PFSK-1 (cell line): Measurements from ENCODE around the gene KCNH8.

Experiments used
- FOXP2 ChIP-seq: optimal IDR thresholded peaks from 2 replicates; pipeline ENCODE3; 2011; ENCODE audit warnings: borderline replicate concordance, control low read depth, inconsistent platforms; ENCODE audit not compliant: insufficient read depth; ENCODE audit errors: extremely low read length, extremely low read depth
- POLR2AphosphoS5 ChIP-seq: IDR thresholded peaks from 2 replicates; pipeline ENCODE4 v1.6.1; 2012; ENCODE audit warnings: low read depth, mild to moderate bottlenecking, control low read depth, low read length, moderate library complexity
- SIN3A ChIP-seq: IDR thresholded peaks from 2 replicates; pipeline ENCODE4 v1.6.1; 2012; ENCODE audit warnings: mild to moderate bottlenecking, low read length, moderate library complexity, borderline replicate concordance; ENCODE audit not compliant: insufficient read depth
- TAF1 ChIP-seq: IDR thresholded peaks from 2 replicates; pipeline ENCODE4 v1.6.1; 2012; ENCODE audit warnings: low read length, control low read depth, borderline replicate concordance; ENCODE audit not compliant: insufficient read depth
- TF ChIP-seq, protein P1 (sequence below), 2 experiments: IDR thresholded peaks; 2 replicates each; pipeline versions ENCODE4 v1.6.1 to v1.8.0; 2011 to 2012; ENCODE audit warnings: low read depth in 2 of 2, low read length in 2 of 2, control low read depth in 1 of 2, inconsistent platforms in 1 of 2, mild to moderate bottlenecking in 1 of 2, moderate library complexity in 1 of 2; ENCODE audit not compliant: insufficient read depth in 1 of 2

KCNH8 gene

DNA sequence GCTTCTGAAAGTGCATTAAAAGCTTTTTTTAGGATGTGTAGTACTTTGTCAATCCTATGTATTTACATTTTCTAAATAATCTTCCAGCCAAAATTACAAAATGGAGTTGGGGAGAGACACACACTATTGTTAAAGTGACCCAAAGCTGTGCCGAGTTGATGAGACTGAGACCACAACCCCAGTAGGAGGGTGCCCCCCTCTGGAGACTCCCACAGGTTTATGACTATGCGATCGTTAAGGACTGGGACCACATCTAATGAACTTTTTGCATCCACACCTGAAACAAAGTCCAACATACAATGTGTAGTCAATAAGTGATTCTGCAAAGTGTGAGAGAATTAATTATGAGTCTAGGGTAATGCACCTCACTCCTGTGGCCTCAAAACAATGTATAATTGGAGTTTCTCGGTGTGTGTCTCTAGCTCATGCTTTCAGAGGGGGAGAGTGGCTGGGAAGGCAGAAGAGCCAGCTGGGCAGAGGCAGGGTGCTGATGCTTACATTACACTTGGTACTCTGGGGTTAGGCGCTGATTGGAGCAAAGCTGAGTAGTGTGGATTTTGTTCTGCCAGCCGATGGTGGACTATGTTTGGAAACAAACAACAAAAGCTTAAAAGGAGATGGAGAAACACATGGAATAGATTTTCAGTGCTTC is 102.8 kb downstream of the KCNH8 start:
- TF ChIP-seq TAF1 (no peak), POLR2AphosphoS5 (no peak), FOXP2 (no peak), SIN3A (no peak)
- TF ChIP-seq, protein P1, sequence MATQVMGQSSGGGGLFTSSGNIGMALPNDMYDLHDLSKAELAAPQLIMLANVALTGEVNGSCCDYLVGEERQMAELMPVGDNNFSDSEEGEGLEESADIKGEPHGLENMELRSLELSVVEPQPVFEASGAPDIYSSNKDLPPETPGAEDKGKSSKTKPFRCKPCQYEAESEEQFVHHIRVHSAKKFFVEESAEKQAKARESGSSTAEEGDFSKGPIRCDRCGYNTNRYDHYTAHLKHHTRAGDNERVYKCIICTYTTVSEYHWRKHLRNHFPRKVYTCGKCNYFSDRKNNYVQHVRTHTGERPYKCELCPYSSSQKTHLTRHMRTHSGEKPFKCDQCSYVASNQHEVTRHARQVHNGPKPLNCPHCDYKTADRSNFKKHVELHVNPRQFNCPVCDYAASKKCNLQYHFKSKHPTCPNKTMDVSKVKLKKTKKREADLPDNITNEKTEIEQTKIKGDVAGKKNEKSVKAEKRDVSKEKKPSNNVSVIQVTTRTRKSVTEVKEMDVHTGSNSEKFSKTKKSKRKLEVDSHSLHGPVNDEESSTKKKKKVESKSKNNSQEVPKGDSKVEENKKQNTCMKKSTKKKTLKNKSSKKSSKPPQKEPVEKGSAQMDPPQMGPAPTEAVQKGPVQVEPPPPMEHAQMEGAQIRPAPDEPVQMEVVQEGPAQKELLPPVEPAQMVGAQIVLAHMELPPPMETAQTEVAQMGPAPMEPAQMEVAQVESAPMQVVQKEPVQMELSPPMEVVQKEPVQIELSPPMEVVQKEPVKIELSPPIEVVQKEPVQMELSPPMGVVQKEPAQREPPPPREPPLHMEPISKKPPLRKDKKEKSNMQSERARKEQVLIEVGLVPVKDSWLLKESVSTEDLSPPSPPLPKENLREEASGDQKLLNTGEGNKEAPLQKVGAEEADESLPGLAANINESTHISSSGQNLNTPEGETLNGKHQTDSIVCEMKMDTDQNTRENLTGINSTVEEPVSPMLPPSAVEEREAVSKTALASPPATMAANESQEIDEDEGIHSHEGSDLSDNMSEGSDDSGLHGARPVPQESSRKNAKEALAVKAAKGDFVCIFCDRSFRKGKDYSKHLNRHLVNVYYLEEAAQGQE (IDR thresholded peaks at IDR 0.05; ENCODE audit: insufficient read depth in 1 of 2, low read depth in 2 of 2, low read length in 2 of 2): no peak

DNA sequence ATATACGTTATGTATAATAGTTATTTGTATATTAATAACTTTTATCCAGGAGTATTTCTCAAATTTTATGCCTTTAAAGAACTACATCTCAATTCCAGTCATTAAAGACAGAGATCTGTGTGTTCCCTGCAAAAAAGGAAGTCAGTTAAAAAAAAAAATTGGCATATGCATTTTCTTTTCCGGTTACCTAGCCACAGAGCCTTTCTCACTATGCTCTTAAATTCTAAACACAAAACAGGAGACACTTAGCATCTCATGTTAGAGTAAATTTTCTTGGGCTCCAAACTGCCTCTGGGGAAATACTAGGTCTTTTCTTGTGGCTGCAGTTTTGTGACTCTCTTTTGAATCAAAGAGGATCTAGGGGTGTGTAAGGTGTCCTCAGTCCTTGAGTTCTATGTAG is 105.9 kb downstream of the KCNH8 start:
- TF ChIP-seq SIN3A (no peak), FOXP2 (no peak), POLR2AphosphoS5 (no peak), TAF1 (no peak)
- TF ChIP-seq, protein P1 (IDR thresholded peaks at IDR 0.05; ENCODE audit: insufficient read depth in 1 of 2, low read depth in 2 of 2, low read length in 2 of 2): no peak

DNA sequence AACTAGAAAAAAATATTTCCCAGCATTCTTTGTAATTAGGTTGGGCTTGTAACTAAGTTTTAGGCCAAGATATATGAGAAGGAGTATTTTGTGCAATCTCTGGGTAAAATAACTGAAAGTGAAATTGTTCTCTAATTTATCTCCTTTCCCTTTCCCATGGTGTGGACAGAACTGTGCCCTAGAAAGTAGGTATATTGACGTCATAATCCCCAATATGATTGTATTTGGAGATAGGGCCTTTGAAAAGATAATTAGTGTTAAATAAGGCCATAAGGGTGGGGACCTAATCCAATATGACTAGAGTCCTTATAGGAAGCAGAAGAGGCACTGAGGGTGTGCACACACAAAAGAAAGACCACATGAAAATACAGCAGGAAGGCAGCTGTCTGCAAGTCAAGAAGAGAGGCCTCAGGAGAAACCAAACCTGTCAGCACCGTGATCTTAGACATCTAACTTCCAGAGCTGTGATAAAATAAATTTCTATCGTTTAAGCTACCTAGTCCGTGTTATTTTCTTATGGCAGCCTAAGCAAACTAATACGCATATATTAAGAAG is 106.6 kb downstream of the KCNH8 start:
- TF ChIP-seq, protein P1 (IDR thresholded peaks at IDR 0.05; ENCODE audit: insufficient read depth in 1 of 2, low read depth in 2 of 2, low read length in 2 of 2): no peak
- no peak for TF ChIP-seq TAF1
- no peak for TF ChIP-seq FOXP2
- no peak for TF ChIP-seq POLR2AphosphoS5
- no peak for TF ChIP-seq SIN3A

DNA sequence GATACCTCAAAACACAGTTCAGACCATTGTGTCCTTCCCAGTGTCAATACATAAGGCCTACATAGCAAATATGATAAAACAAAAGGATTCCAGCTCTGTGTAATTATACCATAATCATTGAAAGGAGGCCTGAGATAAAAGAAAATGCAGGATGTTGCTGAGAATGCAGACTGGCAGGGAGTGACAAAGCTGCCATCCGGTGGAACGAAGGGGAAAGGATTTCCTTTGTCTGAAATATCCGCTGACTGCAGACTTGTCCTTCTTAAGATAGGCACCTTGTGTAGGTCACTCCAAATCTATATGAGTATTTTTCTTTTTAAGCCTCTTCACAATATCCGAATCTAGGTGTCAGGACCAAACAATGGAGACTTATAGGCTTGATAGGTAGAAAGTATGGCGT is 108.0 kb downstream of the KCNH8 start:
- TF ChIP-seq POLR2AphosphoS5 (no peak), FOXP2 (no peak)

DNA sequence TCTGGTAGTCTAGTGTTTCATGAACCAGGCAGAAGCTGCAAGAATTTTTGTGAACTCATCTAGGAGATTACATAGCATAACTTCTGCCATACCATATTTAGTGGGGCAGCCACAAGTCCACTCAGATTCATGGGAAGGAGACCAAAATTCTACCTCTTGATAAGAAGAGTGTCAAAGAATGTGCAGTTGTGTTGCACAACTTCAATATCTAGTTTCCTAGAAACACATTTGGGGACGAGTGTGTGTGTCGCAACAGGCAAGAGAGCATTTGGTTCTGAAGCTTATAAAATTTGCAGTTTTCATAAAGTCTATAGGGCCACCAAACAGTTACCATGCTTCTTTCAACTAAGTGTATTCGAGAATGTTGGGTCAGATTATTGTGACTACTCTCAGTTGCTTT is 115.3 kb downstream of the KCNH8 start:
- no peak for TF ChIP-seq SIN3A
- no peak for TF ChIP-seq FOXP2
- no peak for TF ChIP-seq POLR2AphosphoS5
- TF ChIP-seq, protein P1 (IDR thresholded peaks at IDR 0.05; ENCODE audit: insufficient read depth in 1 of 2, low read depth in 2 of 2, low read length in 2 of 2): no peak
- no peak for TF ChIP-seq TAF1
